Measurements from ENCODE around the gene SNCA.

DNA sequence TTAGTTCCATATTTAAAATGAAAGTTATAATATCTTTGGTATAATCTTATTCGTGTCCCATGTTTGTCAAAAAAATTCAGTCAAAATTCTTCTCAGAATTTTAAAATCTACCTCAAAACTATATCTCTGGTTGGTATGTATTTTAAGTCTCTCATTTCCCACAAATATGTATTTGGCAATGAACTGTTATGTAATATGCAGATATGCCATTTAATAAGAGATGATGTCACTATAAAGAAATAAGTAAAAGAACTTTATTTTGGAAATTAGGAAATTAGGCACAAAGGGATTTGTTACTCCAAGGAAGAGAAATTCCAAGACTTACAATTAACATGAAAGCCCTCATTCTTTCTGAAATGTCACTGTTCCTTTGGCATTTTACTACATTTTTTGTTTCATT, 15.3 kb downstream of the SNCA start:
- TF ChIP-seq, protein P1, sequence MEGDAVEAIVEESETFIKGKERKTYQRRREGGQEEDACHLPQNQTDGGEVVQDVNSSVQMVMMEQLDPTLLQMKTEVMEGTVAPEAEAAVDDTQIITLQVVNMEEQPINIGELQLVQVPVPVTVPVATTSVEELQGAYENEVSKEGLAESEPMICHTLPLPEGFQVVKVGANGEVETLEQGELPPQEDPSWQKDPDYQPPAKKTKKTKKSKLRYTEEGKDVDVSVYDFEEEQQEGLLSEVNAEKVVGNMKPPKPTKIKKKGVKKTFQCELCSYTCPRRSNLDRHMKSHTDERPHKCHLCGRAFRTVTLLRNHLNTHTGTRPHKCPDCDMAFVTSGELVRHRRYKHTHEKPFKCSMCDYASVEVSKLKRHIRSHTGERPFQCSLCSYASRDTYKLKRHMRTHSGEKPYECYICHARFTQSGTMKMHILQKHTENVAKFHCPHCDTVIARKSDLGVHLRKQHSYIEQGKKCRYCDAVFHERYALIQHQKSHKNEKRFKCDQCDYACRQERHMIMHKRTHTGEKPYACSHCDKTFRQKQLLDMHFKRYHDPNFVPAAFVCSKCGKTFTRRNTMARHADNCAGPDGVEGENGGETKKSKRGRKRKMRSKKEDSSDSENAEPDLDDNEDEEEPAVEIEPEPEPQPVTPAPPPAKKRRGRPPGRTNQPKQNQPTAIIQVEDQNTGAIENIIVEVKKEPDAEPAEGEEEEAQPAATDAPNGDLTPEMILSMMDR (IDR thresholded peaks at IDR 0.05), result no peak
- TF ChIP-seq POLR2A (IDR thresholded peaks at IDR 0.05), result no peak
- no peak for TF ChIP-seq POLR2AphosphoS5 (IDR thresholded peaks at IDR 0.05)

All from upper lobe of left lung (tissue), 4 donors.